PC-3 (cell line): ENCODE data around the gene LIMA1. TPM values are rescaled to one million over a fixed set of nuclear protein-coding genes. Genes with fewer than 3 reads are reported as not detected.

Source experiments
- ATAC-seq: fragments of 200-7000 bp; cut with Tn5 transposase; 2 replicates; pipeline ENCODE4 v1.9.1; 2020; ENCODE audit warnings: mild to moderate bottlenecking, moderate library complexity
- BruUV-seq: library from RNA; stranded (reverse); fragments of 400-500 nt; replicated peaks from 2 replicates; lab custom pipeline; 2021; lab: Mats Ljungman, UMichigan
- CTCF ChIA-PET: fragments of 300-600 bp; sonication (Branson Sonifier 250); formaldehyde crosslinking; loops from one replicate; lab custom pipeline; 2022; ENCODE audit warnings: antibody characterized with exemption; lab: Charles Lee
- POLR2A ChIA-PET: fragments of 300-600 bp; sonication (Branson Sonifier 250); formaldehyde crosslinking; loops from one replicate; lab custom pipeline; 2022; ENCODE audit warnings: antibody characterized with exemption; ENCODE audit not compliant: unreplicated experiment; lab: Charles Lee
- DNase-seq: peaks from one replicate; pipeline ENCODE4 v3.0.0-alpha.2; 2015
- H2AFZ ChIP-seq: fragments of 300-600 bp; sonication (generic); 2 replicates; pipeline ENCODE4 v1.6.0; 2016; ENCODE audit warnings: antibody characterized with exemption, low read length
- H3F3A ChIP-seq: fragments of 300-600 bp; sonication (generic); one replicate; pipeline ENCODE4 v1.6.0; 2017; ENCODE audit warnings: antibody characterized with exemption, low read length, control low read depth, mild to moderate bottlenecking; ENCODE audit not compliant: unreplicated experiment
- H3K27ac ChIP-seq: fragments of 300-600 bp; sonication (generic); 2 replicates; pipeline ENCODE4 v1.5.1; 2016; ENCODE audit warnings: mild to moderate bottlenecking, low read length
- H3K27me3 ChIP-seq: fragments of 300-600 bp; sonication (generic); 2 replicates; pipeline ENCODE4 v1.6.1; 2016; ENCODE audit warnings: low read length, mixed read lengths
- H3K36me3 ChIP-seq: fragments of 300-600 bp; sonication (generic); 2 replicates; pipeline ENCODE4 v1.6.1; 2016; ENCODE audit warnings: low read depth, mixed run types, low read length, mixed read lengths
- H3K4me1 ChIP-seq: fragments of 300-600 bp; sonication (generic); 2 replicates; pipeline ENCODE4 v1.5.1; 2016; ENCODE audit warnings: low read length; ENCODE audit not compliant: insufficient read depth
- H3K4me2 ChIP-seq: fragments of 300-600 bp; sonication (generic); 2 replicates; pipeline ENCODE4 v1.6.0; 2016; ENCODE audit warnings: low read length
- H3K4me3 ChIP-seq: fragments of 300-600 bp; sonication (generic); 2 replicates; pipeline ENCODE4 v1.5.1; 2016; ENCODE audit warnings: mild to moderate bottlenecking, low read length, mixed read lengths
- H3K79me2 ChIP-seq: fragments of 300-600 bp; sonication (generic); 2 replicates; pipeline ENCODE4 v1.6.1; 2017; ENCODE audit warnings: low read length, mixed read lengths
- H3K9ac ChIP-seq: fragments of 300-600 bp; sonication (generic); 2 replicates; pipeline ENCODE4 v1.6.0; 2016; ENCODE audit warnings: mild to moderate bottlenecking, low read length
- H3K9me2 ChIP-seq: fragments of 300-600 bp; sonication (generic); replicated peaks from 2 replicates; pipeline ENCODE4 v1.6.1; 2016; ENCODE audit warnings: mixed run types, low read length, mixed read lengths
- H3K9me3 ChIP-seq: fragments of 300-600 bp; sonication (generic); 2 replicates; pipeline ENCODE4 v1.6.1; 2016; ENCODE audit warnings: low read length, mixed read lengths
- H4K20me1 ChIP-seq: fragments of 300-600 bp; sonication (generic); 2 replicates; pipeline ENCODE4 v1.6.1; 2016; ENCODE audit warnings: low read length, mixed read lengths
- EZH2 ChIP-seq: fragments of 300-600 bp; sonication (generic); IDR thresholded peaks from one replicate; pipeline ENCODE4 v1.6.1; 2017; ENCODE audit warnings: antibody characterized with exemption, mild to moderate bottlenecking, low read length; ENCODE audit not compliant: unreplicated experiment
- EZH2phosphoT487 ChIP-seq: fragments of 300-600 bp; sonication (generic); IDR thresholded peaks from 2 replicates; pipeline ENCODE4 v1.6.1; 2018; ENCODE audit warnings: mild to moderate bottlenecking, antibody characterized with exemption, low read length, borderline replicate concordance
- intact Hi-C: fragments of 100-400 bp; cut with micrococcal nuclease; formaldehyde crosslinking; loops from 2 replicates; pipeline ENCODE4 v1.9.0; 2023
- total RNA-seq: library from RNA; depleted of rRNA; stranded (reverse); fragments of >200 nt; gene quantifications from 2 replicates; pipeline ENCODE4 v1.2.3, GENCODE V29; 2014
- TF ChIP-seq, protein P1 (sequence below): fragments of 300-600 bp; sonication (generic); conservative IDR thresholded peaks from 2 replicates; pipeline ENCODE4 v1.5.1; 2017; ENCODE audit warnings: antibody characterized with exemption, low read depth, mild to moderate bottlenecking, low read length

Gene LIMA1
- total RNA-seq, 1 experiment from 2014 or later: 45.1 TPM

DNA sequence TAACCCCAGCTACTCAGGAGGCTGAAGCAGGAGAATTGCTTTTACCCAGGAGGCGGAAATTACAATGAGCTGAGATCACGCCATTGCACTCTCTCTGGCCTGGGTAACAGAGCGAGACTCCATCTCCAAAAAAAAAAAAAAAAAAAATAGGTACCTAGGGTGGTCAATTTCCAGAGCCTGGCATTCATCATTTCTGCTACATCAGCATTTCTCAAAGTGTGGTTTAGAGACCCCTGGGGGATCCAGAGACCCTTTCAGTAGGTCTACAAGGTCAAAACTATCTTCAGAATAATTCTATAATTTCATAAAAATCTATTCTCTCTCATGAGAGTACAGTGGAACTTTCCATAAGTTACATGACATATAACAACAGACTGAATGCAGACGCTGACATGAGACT lies 136.0 kb downstream of the LIMA1 start:
- H3K9ac ChIP-seq: no peak overlapping the region
- CTCF ChIA-PET: no interaction called here
- H3K9me2 ChIP-seq: no peaks in the 10 kb centered on the region
- DNase-seq (no peak), ATAC-seq (no peak)
- POLR2A ChIA-PET: no interaction called here
- no peaks in the 10 kb centered on the region for H3K4me1 ChIP-seq
- BruUV-seq: no TSS peak
- H3K4me3 ChIP-seq: no peak overlapping the region
- H2AFZ ChIP-seq: no peak overlapping the region
- H4K20me1 ChIP-seq: no peaks in the 10 kb centered on the region
- H3K79me2 ChIP-seq: no peaks in the 10 kb centered on the region
- H3K9me3 ChIP-seq: no peaks in the 10 kb centered on the region
- no peak for TF ChIP-seq EZH2phosphoT487
- no peak overlapping the region for H3K4me2 ChIP-seq
- intact Hi-C loops: no loop called here
- no peak overlapping the region for H3K27ac ChIP-seq
- H3K27me3 ChIP-seq: no peaks in the 10 kb centered on the region
- H3K36me3 ChIP-seq: no peaks in the 10 kb centered on the region
- H3F3A ChIP-seq: no peaks in the 10 kb centered on the region

DNA sequence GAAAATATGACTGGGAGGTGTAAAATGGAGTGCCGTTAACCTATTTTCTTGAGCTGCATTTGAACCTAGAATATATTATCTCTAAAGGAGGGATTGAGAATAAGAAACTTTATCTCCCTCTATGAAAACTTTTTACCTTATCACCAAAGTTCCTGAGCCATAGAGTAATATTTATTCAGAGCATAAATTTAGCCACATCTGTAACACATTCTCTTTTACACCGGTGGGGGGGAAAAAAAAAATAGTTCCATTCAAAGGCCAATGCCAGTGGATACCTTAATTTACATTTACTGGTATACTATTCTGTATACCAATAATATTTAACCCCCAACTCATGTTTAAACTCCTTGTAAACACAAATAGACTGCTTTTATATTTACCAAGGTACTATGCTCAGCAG lies 137.9 kb downstream of the LIMA1 start:
- Histone ChIP-seq H3F3A (no peaks in the 10 kb centered on the region), H3K36me3 (peaks cover 7% of the 10 kb centered on the region; the same call in 1 of the 2 replicates), H2AFZ (no peak overlapping the region), H3K79me2 (no peaks in the 10 kb centered on the region), H3K27me3 (no peaks in the 10 kb centered on the region), H3K4me2 (no peak overlapping the region), H4K20me1 (no peaks in the 10 kb centered on the region), H3K9me3 (no peaks in the 10 kb centered on the region), H3K9me2 (no peaks in the 10 kb centered on the region), H3K4me1 (no peaks in the 10 kb centered on the region), H3K27ac (no peak overlapping the region), H3K9ac (no peak overlapping the region), H3K4me3 (no peak overlapping the region)
- ATAC-seq (no peak), DNase-seq (no peak)
- no TSS peak for BruUV-seq
- ChIA-PET POLR2A (no interaction called here), CTCF (no interaction called here)
- TF ChIP-seq EZH2: no peak
- TF ChIP-seq, protein P1, sequence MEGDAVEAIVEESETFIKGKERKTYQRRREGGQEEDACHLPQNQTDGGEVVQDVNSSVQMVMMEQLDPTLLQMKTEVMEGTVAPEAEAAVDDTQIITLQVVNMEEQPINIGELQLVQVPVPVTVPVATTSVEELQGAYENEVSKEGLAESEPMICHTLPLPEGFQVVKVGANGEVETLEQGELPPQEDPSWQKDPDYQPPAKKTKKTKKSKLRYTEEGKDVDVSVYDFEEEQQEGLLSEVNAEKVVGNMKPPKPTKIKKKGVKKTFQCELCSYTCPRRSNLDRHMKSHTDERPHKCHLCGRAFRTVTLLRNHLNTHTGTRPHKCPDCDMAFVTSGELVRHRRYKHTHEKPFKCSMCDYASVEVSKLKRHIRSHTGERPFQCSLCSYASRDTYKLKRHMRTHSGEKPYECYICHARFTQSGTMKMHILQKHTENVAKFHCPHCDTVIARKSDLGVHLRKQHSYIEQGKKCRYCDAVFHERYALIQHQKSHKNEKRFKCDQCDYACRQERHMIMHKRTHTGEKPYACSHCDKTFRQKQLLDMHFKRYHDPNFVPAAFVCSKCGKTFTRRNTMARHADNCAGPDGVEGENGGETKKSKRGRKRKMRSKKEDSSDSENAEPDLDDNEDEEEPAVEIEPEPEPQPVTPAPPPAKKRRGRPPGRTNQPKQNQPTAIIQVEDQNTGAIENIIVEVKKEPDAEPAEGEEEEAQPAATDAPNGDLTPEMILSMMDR: no peak
- TF ChIP-seq EZH2phosphoT487: no peak
- intact Hi-C loops: no loop called here

DNA sequence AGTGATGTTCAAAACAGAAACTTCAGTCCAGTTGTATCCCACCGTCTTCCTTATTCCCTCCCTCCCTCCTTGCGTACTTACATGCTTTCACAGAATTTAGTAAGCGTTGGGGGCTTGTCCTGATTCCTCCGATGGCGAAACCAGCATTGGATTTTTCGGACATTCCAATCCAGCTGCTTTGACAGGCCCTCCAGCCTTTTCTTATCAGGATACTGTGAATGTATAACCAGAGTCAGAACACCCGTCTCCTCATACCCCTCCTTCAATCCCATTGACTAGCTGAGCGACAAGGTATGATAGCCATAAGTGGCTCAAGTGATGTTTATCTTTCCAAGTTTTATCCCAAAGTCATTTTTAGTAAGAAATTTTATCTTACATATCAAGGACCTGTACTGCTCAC lies 140.3 kb downstream of the LIMA1 start:
- POLR2A ChIA-PET: no interaction called here
- intact Hi-C loops: no loop called here
- H3K4me3 ChIP-seq: no peak overlapping the region
- no peaks in the 10 kb centered on the region for H3K27me3 ChIP-seq
- H3K9ac ChIP-seq: no peak overlapping the region
- H4K20me1 ChIP-seq: no peaks in the 10 kb centered on the region
- no peaks in the 10 kb centered on the region for H3F3A ChIP-seq
- ATAC-seq: no peak
- H2AFZ ChIP-seq: no peak overlapping the region
- no peaks in the 10 kb centered on the region for H3K4me1 ChIP-seq
- H3K9me3 ChIP-seq: no peaks in the 10 kb centered on the region
- H3K27ac ChIP-seq: no peak overlapping the region
- no peak for DNase-seq
- H3K79me2 ChIP-seq: no peaks in the 10 kb centered on the region
- BruUV-seq: no TSS peak
- CTCF ChIA-PET: no interaction called here
- no peak overlapping the region for H3K4me2 ChIP-seq
- no peak for TF ChIP-seq EZH2
- TF ChIP-seq EZH2phosphoT487: no peak
- TF ChIP-seq, protein P1: no peak
- no peaks in the 10 kb centered on the region for H3K9me2 ChIP-seq
- H3K36me3 ChIP-seq: peaks cover 8% of the 10 kb centered on the region; the same call in 1 of the 2 replicates
